ENCODE data around the gene ZNF641. TPM values are rescaled to one million over a fixed set of nuclear protein-coding genes. Genes with fewer than 3 reads are reported as not detected.
A peak's percentile ranks its signal among the peaks of the same experiment; 100 is the strongest.

ZNF641 gene
- 3.5 and 5.8 TPM in 2 replicates for total RNA-seq

DNA sequence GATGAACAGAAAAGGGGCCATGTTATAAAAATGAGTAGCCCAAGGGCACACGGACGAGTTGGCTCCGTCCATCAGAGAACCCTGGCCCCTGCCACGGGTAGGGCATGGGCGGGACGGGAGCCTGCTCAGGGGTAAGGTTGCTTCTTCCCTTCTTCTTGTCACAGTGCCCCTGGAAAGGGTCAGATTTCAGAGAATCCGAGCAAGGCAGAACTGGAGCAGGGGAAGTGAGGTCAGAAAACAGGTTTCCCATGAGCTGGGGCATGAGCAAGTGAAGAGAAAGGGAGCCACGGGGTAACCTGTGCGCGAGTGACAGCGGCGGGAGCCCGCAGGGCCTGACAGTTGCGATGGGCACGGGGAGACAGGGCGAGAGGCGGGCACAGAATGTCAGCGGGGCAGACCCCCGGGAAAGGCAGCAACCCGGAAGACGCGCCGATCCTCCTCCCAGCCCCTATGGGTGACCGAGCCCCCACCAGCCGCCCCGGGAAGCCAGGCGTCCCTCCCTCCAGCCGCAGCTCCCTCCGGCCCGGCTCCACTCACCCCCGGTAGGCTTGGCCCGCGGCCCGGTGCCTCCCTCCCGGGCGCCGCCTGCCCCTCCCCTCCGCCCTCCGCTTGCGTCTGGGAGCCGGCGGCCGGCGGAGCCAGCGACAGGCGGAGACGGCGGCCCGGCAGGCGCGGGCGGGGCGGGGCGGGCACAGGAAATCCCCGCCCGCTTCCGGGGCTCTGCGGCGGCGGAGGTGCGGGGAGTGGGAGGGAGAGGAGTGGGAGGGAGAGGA, at the start of gene ZNF641:
Gene ZNF641 (minus strand): TSS at position 671 of the 773 bp plus-strand sequence. CDS start 2,829 bp downstream, outside the sequence.
- TF ChIP-seq, protein P1, sequence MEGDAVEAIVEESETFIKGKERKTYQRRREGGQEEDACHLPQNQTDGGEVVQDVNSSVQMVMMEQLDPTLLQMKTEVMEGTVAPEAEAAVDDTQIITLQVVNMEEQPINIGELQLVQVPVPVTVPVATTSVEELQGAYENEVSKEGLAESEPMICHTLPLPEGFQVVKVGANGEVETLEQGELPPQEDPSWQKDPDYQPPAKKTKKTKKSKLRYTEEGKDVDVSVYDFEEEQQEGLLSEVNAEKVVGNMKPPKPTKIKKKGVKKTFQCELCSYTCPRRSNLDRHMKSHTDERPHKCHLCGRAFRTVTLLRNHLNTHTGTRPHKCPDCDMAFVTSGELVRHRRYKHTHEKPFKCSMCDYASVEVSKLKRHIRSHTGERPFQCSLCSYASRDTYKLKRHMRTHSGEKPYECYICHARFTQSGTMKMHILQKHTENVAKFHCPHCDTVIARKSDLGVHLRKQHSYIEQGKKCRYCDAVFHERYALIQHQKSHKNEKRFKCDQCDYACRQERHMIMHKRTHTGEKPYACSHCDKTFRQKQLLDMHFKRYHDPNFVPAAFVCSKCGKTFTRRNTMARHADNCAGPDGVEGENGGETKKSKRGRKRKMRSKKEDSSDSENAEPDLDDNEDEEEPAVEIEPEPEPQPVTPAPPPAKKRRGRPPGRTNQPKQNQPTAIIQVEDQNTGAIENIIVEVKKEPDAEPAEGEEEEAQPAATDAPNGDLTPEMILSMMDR (conservative IDR thresholded peaks at IDR 0.05; ENCODE audit: low read depth, low read length): no peak
- no peak for DNase-seq (ENCODE audit: low read depth)
- peak within 1 kb of the TSS; percentile 88 for H3K4me3 ChIP-seq (ENCODE audit: low read depth, low read length)

DNA sequence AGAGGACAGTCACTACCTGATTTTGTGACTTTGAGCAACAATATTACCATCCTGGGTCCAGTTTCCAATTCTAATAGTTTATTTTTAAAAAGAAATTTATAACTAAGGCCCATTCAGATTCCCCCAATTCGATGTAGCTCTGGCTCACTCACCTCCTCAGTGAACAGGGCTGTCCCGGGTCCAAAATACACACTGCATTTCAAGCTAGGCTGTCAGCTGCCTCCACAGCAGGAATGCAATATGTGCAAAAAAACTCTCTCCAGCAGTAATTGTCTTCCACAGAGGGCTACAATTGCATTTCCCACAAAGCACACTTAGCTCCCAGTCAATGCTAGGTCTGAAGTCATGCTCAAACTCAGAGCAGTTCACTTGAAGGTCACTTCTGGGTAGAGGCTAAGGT, 39.3 kb upstream of the ZNF641 start:
- no peak for DNase-seq (ENCODE audit: low read depth)

DNA sequence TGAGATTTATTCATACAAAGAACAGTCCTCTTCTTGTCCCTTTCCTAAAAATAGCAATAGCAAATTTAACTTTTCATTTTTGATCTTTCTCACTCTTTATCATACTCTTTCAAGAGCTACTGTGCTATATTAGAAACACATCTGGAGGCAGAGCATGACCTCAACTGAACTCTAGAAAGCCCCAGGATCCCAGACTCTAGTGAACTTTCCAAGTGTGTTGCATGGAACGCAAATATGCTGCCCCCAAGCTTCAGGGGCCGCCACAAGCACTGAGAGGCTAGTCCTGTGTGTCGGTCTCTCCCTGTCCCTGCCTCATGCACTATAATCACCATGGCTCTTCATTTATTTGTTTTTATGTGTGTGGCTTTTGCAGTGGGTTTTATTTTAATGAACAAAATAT, 38.7 kb upstream of the ZNF641 start:
- TF ChIP-seq, protein P1 (conservative IDR thresholded peaks at IDR 0.05; ENCODE audit: low read depth, low read length): no peak

More for the DNA sequence above, 39.3 kb upstream of the ZNF641 start:
- TF ChIP-seq, protein P1 (conservative IDR thresholded peaks at IDR 0.05; ENCODE audit: low read depth, low read length): no peak
- no peak overlapping the region for H3K4me3 ChIP-seq (ENCODE audit: low read depth, low read length)

DNA sequence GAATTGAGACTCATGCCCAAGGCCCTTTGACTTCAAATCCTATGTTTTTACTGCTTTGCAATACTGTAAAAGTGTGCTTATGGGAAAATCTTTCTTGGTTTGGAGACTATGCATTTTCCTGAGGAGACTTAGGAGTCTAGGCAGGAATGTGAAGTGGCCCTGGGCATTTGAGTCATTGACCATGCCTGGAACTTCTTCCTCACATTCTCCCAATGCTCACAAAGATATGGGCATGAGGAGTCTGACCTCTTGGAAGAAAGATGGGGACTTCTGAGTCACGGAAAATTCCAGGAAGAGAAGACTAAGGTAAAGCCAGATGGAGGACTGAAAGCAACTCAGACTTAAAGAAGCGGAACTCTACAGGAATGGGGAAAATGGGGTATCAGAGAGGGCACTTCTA, 38.2 kb upstream of the ZNF641 start:
- TF ChIP-seq, protein P1 (conservative IDR thresholded peaks at IDR 0.05; ENCODE audit: low read depth, low read length): no peak
- DNase-seq (ENCODE audit: low read depth): no peak
- H3K4me3 ChIP-seq (ENCODE audit: low read depth, low read length): no peak overlapping the region

More for the DNA sequence above, 38.7 kb upstream of the ZNF641 start:
- DNase-seq (ENCODE audit: low read depth): no peak
- no peak overlapping the region for H3K4me3 ChIP-seq (ENCODE audit: low read depth, low read length)

DNA sequence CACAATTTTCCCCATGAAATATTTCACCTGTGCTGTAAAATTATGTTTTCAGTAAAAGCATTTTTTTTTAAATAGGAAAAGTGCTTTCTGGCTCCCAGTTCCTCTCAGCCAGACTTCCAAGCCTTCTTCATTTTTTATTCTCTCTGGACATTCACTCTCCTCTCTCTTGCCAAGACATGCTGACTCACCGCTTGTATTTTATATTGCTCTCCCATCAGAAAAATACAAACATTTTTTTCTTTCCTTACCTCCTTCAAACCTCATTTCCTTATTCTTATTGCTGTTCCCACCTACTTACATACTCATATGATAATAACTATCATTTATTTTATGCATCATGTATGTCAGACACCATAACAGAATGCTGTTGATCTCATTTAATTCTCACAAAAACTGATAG, 37.7 kb upstream of the ZNF641 start:
- DNase-seq (ENCODE audit: low read depth): no peak
- TF ChIP-seq, protein P1 (conservative IDR thresholded peaks at IDR 0.05; ENCODE audit: low read depth, low read length): no peak

DNA sequence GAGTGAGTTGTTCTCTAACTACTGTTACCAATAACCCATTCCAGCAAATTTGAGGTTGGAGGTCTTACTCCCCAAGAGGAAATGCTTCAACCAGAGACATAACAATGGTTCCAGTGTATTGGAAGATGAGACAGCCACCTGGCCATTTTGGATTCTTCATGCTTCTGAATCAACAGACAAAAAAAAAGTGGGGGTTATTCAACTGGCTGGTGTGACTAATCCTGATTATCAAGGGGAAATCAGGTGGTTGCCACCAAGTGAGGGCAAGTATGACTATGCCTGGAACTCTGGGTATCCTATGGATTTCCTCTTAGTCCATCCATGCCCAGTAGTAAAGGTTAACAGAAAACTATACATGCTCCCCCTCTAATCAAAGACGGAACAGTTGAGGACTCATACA, 29.9 kb upstream of the ZNF641 start:
- DNase-seq (ENCODE audit: low read depth): no peak
- TF ChIP-seq, protein P1 (conservative IDR thresholded peaks at IDR 0.05; ENCODE audit: low read depth, low read length): no peak
- no peak overlapping the region for H3K4me3 ChIP-seq (ENCODE audit: low read depth, low read length)

More for the DNA sequence above, 37.7 kb upstream of the ZNF641 start:
- H3K4me3 ChIP-seq (ENCODE audit: low read depth, low read length): no peak overlapping the region

DNA sequence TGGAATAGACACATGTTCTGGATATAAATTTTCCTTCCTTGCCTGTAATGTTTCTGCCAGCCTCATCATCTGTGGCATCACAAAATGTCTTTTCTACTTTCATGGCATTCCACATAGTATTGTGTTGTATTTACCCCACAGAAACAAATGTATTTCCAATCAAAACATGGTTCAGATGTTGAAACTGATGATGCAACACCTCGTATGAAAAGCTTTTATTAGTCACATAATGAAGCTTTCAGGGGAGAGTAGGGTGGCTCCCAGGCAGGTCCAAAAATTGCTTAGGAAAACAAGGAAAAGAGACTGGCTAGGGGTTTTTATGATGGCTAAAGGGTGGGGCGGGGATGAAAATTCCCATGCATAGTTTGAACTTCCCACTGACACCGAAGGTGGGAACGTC, 29.1 kb upstream of the ZNF641 start:
- H3K4me3 ChIP-seq (ENCODE audit: low read depth, low read length): no peak overlapping the region
- TF ChIP-seq, protein P1 (conservative IDR thresholded peaks at IDR 0.05; ENCODE audit: low read depth, low read length): no peak
- no peak for DNase-seq (ENCODE audit: low read depth)
